HG03558 (cell line): ENCODE measurements around the gene GPRC5C.
"Not testable (repeated sequence)": the region's sequence is repeated elsewhere in the genome, so short reads cannot be mapped to it uniquely, and the experiment has no call there.

Source experiments
- ATAC-seq: cut with Tn5 transposase; IDR thresholded peaks from one replicate; pipeline ENCODE4 v1.9.1; 2021; ENCODE audit warnings: moderate number of reproducible peaks; ENCODE audit not compliant: unreplicated experiment; ENCODE audit errors: extremely low read depth

GPRC5C gene

GRCh38 chr17:74465378-74466110, 33.7 kb downstream of the GPRC5C start:
- no peak for ATAC-seq

GRCh38 chr17:74466111-74466827, 34.4 kb downstream of the GPRC5C start, which contains the start of gene CD300A:
Gene CD300A, plus strand, starts transcription at chr17:74466634. Its CDS starts 70 bp downstream, at chr17:74466704.
- no peak for ATAC-seq

GRCh38 chr17:74466828-74467184, 34.9 kb downstream of the GPRC5C start:
- no peak for ATAC-seq

GRCh38 chr17:74467221-74467951, 35.5 kb downstream of the GPRC5C start:
- peak; percentile 46 for ATAC-seq

GRCh38 chr17:74471341-74471740, 39.5 kb downstream of the GPRC5C start:
- ATAC-seq: no peak

GRCh38 chr17:74472890-74473289, 41.0 kb downstream of the GPRC5C start:
- no peak for ATAC-seq

- ATAC-seq: no peak
These were observed 41.4 kb downstream of the GPRC5C start for GRCh38 chr17:74473294-74473693.

GRCh38 chr17:74474043-74474792, 42.3 kb downstream of the GPRC5C start:
- no peak for ATAC-seq

- ATAC-seq: no peak
These were observed 43.3 kb downstream of the GPRC5C start for GRCh38 chr17:74475189-74475588.

- ATAC-seq: no peak
These were observed 45.5 kb downstream of the GPRC5C start for GRCh38 chr17:74477411-74477810.

GRCh38 chr17:74478420-74479100, 46.7 kb downstream of the GPRC5C start:
- no peak for ATAC-seq

- ATAC-seq: no peak
These were observed 48.4 kb downstream of the GPRC5C start for GRCh38 chr17:74480290-74480689.

- no peak for ATAC-seq
These were observed 49.7 kb downstream of the GPRC5C start for GRCh38 chr17:74481621-74482020.

GRCh38 chr17:74484066-74484465, 52.2 kb downstream of the GPRC5C start:
- ATAC-seq: no peak

- no peak for ATAC-seq
These were observed 53.3 kb downstream of the GPRC5C start for GRCh38 chr17:74485022-74485743.

GRCh38 chr17:74485841-74486240, 54.0 kb downstream of the GPRC5C start:
- no peak for ATAC-seq

GRCh38 chr17:74488276-74488675, 56.4 kb downstream of the GPRC5C start:
- ATAC-seq: not testable (repeated sequence)

GRCh38 chr17:74490716-74491115, 58.8 kb downstream of the GPRC5C start:
- ATAC-seq: no peak

- no peak for ATAC-seq
These were observed 59.7 kb downstream of the GPRC5C start for GRCh38 chr17:74491626-74492025.
